ENCODE measurements around the gene CTXN1.
A peak's percentile ranks its signal among the peaks of the same experiment; 100 is the strongest.
"Not testable (repeated sequence)": the region's sequence is repeated elsewhere in the genome, so short reads cannot be mapped to it uniquely, and the experiment has no call there.

CTXN1 gene

GRCh38 chr19:7932930-7933300 is 7.0 kb upstream of the CTXN1 start:
- H3K9ac ChIP-seq (ENCODE audit: low read depth in 1 of 2, low read length in 2 of 2): no peak overlapping the region
- H3K4me1 ChIP-seq (ENCODE audit: control insufficient read depth in 2 of 2, insufficient read depth in 2 of 2, low read length in 2 of 2): peaks cover 0 to 7% of the 10 kb centered on the region in 2 donors
- H3K27ac ChIP-seq (ENCODE audit: low read depth in 2 of 2, low read length in 2 of 2): no peak overlapping the region
- H3K27me3 ChIP-seq (ENCODE audit: control insufficient read depth in 2 of 2, insufficient read depth in 2 of 2, low read length in 2 of 2): no peaks in the 10 kb centered on the region
- H3K4me3 ChIP-seq (ENCODE audit: low read length in 2 of 2): no peak overlapping the region
- no peaks in the 10 kb centered on the region for H3K9me3 ChIP-seq (ENCODE audit: control insufficient read depth in 2 of 2, low read length in 2 of 2)
- H3K36me3 ChIP-seq (ENCODE audit: control insufficient read depth in 2 of 2, insufficient read depth in 2 of 2, low read length in 2 of 2): peaks cover 47 to 53% of the 10 kb centered on the region in 2 donors

DNA sequence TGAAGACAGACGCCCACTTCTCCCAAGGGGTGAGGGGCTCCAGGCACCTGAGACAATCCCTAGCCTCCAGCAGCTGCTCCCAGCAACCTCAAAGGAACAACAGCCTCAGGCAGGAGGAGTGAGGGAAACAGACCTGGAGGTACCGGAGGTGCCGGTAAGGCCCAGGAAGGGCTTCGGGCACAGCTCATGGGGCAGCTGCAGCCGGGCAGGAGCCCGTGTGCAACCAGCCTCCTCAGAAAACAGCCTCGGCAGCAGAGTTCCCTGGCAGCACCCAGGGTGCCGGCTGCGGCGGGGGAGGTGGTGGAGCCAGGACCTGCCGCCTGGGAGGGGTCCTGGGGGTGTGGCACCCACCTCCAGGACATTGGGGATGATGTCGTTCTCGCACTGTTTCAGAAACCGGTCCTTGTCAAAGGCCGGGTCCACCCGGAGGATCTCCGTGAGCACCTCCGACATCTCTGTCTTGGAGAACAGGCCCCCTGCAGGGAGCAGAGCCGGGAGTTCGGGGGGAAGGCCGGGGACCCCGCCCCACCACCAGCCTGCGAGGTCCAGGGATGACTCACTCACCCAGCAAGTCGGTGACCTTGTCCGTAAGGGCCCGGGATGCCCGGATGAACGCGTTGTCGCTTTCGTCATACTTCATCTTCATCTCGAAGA is 6.5 kb upstream of the CTXN1 start:
- H3K9ac ChIP-seq (ENCODE audit: low read depth in 1 of 2, low read length in 2 of 2): no peak overlapping the region
- no peaks in the 10 kb centered on the region for H3K27me3 ChIP-seq (ENCODE audit: control insufficient read depth in 2 of 2, insufficient read depth in 2 of 2, low read length in 2 of 2)
- H3K4me1 ChIP-seq (ENCODE audit: control insufficient read depth in 2 of 2, insufficient read depth in 2 of 2, low read length in 2 of 2): peaks cover 0 to 7% of the 10 kb centered on the region in 2 donors
- H3K27ac ChIP-seq (ENCODE audit: low read depth in 2 of 2, low read length in 2 of 2): no peak overlapping the region
- H3K36me3 ChIP-seq (ENCODE audit: control insufficient read depth in 2 of 2, insufficient read depth in 2 of 2, low read length in 2 of 2): peaks cover 43 to 51% of the 10 kb centered on the region in 2 donors
- no peaks in the 10 kb centered on the region for H3K9me3 ChIP-seq (ENCODE audit: control insufficient read depth in 2 of 2, low read length in 2 of 2)
- H3K4me3 ChIP-seq (ENCODE audit: low read length in 2 of 2): no peak overlapping the region

DNA sequence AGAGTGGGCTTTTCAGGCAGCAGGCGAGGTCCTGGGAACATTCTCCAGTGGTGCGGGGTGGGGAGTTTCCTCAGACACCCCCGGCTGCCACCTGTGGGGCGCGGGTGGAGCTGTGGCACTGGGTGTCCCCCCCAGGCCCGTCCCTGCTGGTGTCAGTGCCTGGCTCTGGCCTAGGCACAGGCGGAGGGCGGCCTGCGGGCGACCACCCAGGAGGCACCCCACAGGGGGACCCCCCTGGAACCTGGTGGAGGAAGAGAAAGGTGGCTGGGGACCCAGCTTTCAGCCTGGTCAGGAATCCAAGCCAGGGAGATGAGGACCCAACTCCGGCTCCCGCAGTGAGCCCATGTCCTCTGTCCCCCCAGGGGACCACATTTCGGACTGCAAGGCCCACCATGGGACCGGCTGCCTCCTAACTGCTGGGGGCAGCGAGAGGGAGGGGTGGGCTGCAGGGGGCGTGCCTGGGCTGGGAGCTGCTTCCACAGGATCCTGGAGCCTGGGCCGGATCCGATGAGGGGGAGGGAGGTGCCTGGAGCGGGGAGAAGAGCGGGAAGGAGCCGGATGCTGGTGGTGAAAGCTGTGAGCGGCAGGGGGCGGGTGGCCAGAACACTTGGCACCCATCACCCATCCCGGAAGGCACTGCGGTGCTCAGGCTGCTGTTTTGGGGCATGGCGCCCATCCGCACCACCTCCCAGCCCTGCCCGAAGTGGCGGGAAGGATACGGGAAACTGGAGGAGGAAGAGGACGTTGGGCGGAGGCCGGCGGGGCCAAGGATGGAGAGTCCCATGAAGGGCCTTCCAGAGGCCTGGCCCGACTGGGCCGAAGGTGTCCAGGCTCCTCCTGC is 5.5 kb upstream of the CTXN1 start:
- peaks cover 40 to 44% of the 10 kb centered on the region in 2 donors for H3K36me3 ChIP-seq (ENCODE audit: control insufficient read depth in 2 of 2, insufficient read depth in 2 of 2, low read length in 2 of 2)
- H3K9me3 ChIP-seq (ENCODE audit: control insufficient read depth in 2 of 2, low read length in 2 of 2): no peaks in the 10 kb centered on the region
- H3K9ac ChIP-seq (ENCODE audit: low read depth in 1 of 2, low read length in 2 of 2): no peak overlapping the region
- H3K27me3 ChIP-seq (ENCODE audit: control insufficient read depth in 2 of 2, insufficient read depth in 2 of 2, low read length in 2 of 2): no peaks in the 10 kb centered on the region
- H3K4me1 ChIP-seq (ENCODE audit: control insufficient read depth in 2 of 2, insufficient read depth in 2 of 2, low read length in 2 of 2): peaks cover 0 to 8% of the 10 kb centered on the region in 2 donors
- H3K27ac ChIP-seq (ENCODE audit: low read depth in 2 of 2, low read length in 2 of 2): peak overlapping the region in 1 of 2 donors; percentile 16
- H3K4me3 ChIP-seq (ENCODE audit: low read length in 2 of 2): no peak overlapping the region

- peaks cover 2 to 12% of the 10 kb centered on the region in 2 donors for H3K4me1 ChIP-seq (ENCODE audit: control insufficient read depth in 2 of 2, insufficient read depth in 2 of 2, low read length in 2 of 2)
- peaks cover 40% of the 10 kb centered on the region in 2 donors for H3K36me3 ChIP-seq (ENCODE audit: control insufficient read depth in 2 of 2, insufficient read depth in 2 of 2, low read length in 2 of 2)
- no peak overlapping the region for H3K4me3 ChIP-seq (ENCODE audit: low read length in 2 of 2)
- no peaks in the 10 kb centered on the region for H3K27me3 ChIP-seq (ENCODE audit: control insufficient read depth in 2 of 2, insufficient read depth in 2 of 2, low read length in 2 of 2)
- no peaks in the 10 kb centered on the region for H3K9me3 ChIP-seq (ENCODE audit: control insufficient read depth in 2 of 2, low read length in 2 of 2)
- H3K9ac ChIP-seq (ENCODE audit: low read depth in 1 of 2, low read length in 2 of 2): no peak overlapping the region
- H3K27ac ChIP-seq (ENCODE audit: low read depth in 2 of 2, low read length in 2 of 2): peak overlapping the region in 1 of 2 donors; percentile 16
These were observed 4.8 kb upstream of the CTXN1 start for GRCh38 chr19:7930765-7931164.

DNA sequence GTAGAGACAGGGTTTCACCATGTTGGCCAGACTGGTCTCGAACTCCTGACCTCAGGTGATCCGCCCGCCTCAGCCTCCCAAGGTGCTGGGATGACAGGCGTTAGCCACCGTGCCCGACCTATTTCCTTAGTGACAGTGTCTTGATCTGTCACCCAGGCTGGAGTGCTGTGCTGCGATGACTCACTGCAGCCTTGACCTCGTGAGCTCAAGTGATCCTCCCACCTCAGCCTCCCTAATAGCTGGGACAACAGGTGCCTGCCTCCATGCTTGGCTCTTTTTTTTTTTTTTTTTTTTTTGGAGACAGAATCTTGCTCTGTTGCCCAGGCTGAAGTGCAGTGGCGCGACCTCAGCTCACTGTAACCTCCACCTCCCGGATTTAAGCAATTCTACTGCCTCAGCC is 4.1 kb upstream of the CTXN1 start:
- not testable (repeated sequence) for H3K9ac ChIP-seq (ENCODE audit: low read depth in 1 of 2, low read length in 2 of 2); H3K4me3 ChIP-seq (ENCODE audit: low read length in 2 of 2); H3K27ac ChIP-seq (ENCODE audit: low read depth in 2 of 2, low read length in 2 of 2); H3K27me3 ChIP-seq (ENCODE audit: control insufficient read depth in 2 of 2, insufficient read depth in 2 of 2, low read length in 2 of 2); H3K9me3 ChIP-seq (ENCODE audit: control insufficient read depth in 2 of 2, low read length in 2 of 2)
- Histone ChIP-seq H3K4me1 (ENCODE audit: control insufficient read depth in 2 of 2, insufficient read depth in 2 of 2, low read length in 2 of 2) (peaks cover 2 to 14% of the 10 kb centered on the region in 2 donors), H3K36me3 (ENCODE audit: control insufficient read depth in 2 of 2, insufficient read depth in 2 of 2, low read length in 2 of 2) (peaks cover 35 to 36% of the 10 kb centered on the region in 2 donors)

GRCh38 chr19:7928741-7929701 is 3.1 kb upstream of the CTXN1 start:
- Histone ChIP-seq H3K27me3 (ENCODE audit: control insufficient read depth in 2 of 2, insufficient read depth in 2 of 2, low read length in 2 of 2) (no peaks in the 10 kb centered on the region), H3K4me3 (ENCODE audit: low read length in 2 of 2) (no peak overlapping the region), H3K9me3 (ENCODE audit: control insufficient read depth in 2 of 2, low read length in 2 of 2) (no peaks in the 10 kb centered on the region), H3K27ac (ENCODE audit: low read depth in 2 of 2, low read length in 2 of 2) (peak overlapping the region; percentile 42 to 58), H3K4me1 (ENCODE audit: control insufficient read depth in 2 of 2, insufficient read depth in 2 of 2, low read length in 2 of 2) (peaks cover 2 to 12% of the 10 kb centered on the region in 2 donors), H3K9ac (ENCODE audit: low read depth in 1 of 2, low read length in 2 of 2) (peak overlapping the region in 1 of 2 donors; percentile 26), H3K36me3 (ENCODE audit: control insufficient read depth in 2 of 2, insufficient read depth in 2 of 2, low read length in 2 of 2) (peaks cover 29 to 32% of the 10 kb centered on the region in 2 donors)

GRCh38 chr19:7928334-7928706 is 2.4 kb upstream of the CTXN1 start:
- peaks cover 2 to 10% of the 10 kb centered on the region in 2 donors for H3K4me1 ChIP-seq (ENCODE audit: control insufficient read depth in 2 of 2, insufficient read depth in 2 of 2, low read length in 2 of 2)
- H3K9ac ChIP-seq (ENCODE audit: low read depth in 1 of 2, low read length in 2 of 2): no peak overlapping the region

DNA sequence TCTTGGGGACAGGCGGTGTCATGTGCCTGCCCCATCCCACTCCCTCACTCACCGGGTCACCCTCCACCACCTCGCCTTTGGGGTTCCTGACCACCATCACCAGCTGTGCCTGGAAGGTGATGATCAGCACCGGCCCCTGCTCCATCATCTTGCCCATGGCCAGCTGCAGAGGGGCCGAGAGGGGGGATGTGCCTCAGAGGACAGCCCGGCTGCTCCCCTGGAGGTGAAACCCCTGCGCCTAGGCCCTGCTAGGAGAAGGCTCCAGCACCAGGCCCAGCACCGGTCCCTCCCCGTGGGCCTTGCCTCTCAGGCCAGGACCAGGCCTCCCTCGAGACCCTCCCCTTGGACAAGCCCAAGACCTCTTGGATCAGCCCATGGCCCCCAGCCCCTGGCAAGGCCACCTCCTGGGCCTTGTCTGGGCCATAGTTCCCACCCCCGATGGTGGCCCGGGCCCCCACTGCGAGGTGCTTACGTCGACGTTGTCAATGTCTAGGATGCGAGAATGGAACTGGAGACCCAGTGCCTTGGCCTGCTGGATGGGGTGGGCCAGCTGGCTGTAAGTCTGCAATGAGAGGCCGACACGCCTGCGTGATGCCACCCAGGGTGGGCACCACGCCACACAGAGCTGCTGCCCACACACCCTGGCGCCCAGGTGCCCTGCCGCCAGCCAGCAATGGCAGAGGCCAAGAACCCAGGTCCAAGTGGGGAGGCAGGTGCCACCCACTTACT is 1.8 kb upstream of the CTXN1 start:
- Histone ChIP-seq H3K27ac (ENCODE audit: low read depth in 2 of 2, low read length in 2 of 2) (peak overlapping the region in 1 of 2 donors; percentile 58), H3K36me3 (ENCODE audit: control insufficient read depth in 2 of 2, insufficient read depth in 2 of 2, low read length in 2 of 2) (peaks cover 17 to 23% of the 10 kb centered on the region in 2 donors), H3K9me3 (ENCODE audit: control insufficient read depth in 2 of 2, low read length in 2 of 2) (no peaks in the 10 kb centered on the region), H3K4me3 (ENCODE audit: low read length in 2 of 2) (no peak overlapping the region), H3K27me3 (ENCODE audit: control insufficient read depth in 2 of 2, insufficient read depth in 2 of 2, low read length in 2 of 2) (no peaks in the 10 kb centered on the region), H3K9ac (ENCODE audit: low read depth in 1 of 2, low read length in 2 of 2) (no peak overlapping the region), H3K4me1 (ENCODE audit: control insufficient read depth in 2 of 2, insufficient read depth in 2 of 2, low read length in 2 of 2) (peaks cover 2 to 10% of the 10 kb centered on the region in 2 donors)

More at GRCh38 chr19:7928334-7928706, 2.4 kb upstream of the CTXN1 start:
- no peaks in the 10 kb centered on the region for H3K9me3 ChIP-seq (ENCODE audit: control insufficient read depth in 2 of 2, low read length in 2 of 2)
- no peak overlapping the region for H3K4me3 ChIP-seq (ENCODE audit: low read length in 2 of 2)
- peak overlapping the region; percentile 42 to 58 for H3K27ac ChIP-seq (ENCODE audit: low read depth in 2 of 2, low read length in 2 of 2)
- no peaks in the 10 kb centered on the region for H3K27me3 ChIP-seq (ENCODE audit: control insufficient read depth in 2 of 2, insufficient read depth in 2 of 2, low read length in 2 of 2)
- H3K36me3 ChIP-seq (ENCODE audit: control insufficient read depth in 2 of 2, insufficient read depth in 2 of 2, low read length in 2 of 2): peaks cover 22 to 26% of the 10 kb centered on the region in 2 donors

Data from mucosa of rectum (tissue), 2 donors.